Measurements from ENCODE around the gene PSMG2.

PSMG2 gene

DNA sequence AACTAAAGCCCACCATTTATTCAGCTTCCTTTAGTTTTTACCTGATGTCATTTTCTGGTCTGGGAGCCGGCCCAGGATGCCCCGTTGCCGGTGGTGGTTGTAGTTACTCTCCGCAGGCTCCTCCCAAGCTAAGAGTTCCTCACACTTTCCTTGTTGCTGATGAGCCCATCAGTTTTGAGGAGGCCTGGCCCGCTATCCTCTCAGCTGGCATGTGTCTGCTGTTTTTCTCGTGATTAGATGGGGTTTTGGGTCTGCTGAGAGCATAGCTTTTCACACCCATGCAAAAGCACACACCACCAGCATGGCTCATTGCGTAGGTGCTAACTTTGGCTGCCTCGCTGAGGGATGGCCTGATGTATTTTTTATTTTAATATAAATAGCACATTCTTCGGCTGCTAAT is 72.1 kb downstream of the PSMG2 start:
- Histone ChIP-seq H3K79me2 (ENCODE audit: insufficient read depth, low read length) (peaks cover 15% of the 10 kb centered on the region), H2AFZ (ENCODE audit: low read length) (peak overlapping the region; percentile 83), H4K20me1 (ENCODE audit: insufficient read depth, low read length, poor library complexity, severe bottlenecking) (no peaks in the 10 kb centered on the region), H3K9ac (ENCODE audit: low read depth, low read length, poor library complexity, severe bottlenecking) (peak overlapping the region; percentile 73), H3K9me2 (replicated peaks; ENCODE audit: low read depth, low read length) (no peaks in the 10 kb centered on the region), H3K4me2 (ENCODE audit: low read depth, low read length, poor library complexity, severe bottlenecking) (peak overlapping the region; percentile 85), H3F3A (ENCODE audit: low read depth) (no peaks in the 10 kb centered on the region), H3K4me3 (ENCODE audit: low read length, poor library complexity, severe bottlenecking) (peak overlapping the region; percentile 80), H3K4me1 (ENCODE audit: insufficient read depth, low read length, poor library complexity, severe bottlenecking) (peaks cover 14% of the 10 kb centered on the region), H3K36me3 (ENCODE audit: insufficient read depth, low read length) (no peaks in the 10 kb centered on the region), H3K9me3 (ENCODE audit: insufficient read depth, low read depth, low read length) (peaks cover 3% of the 10 kb centered on the region; the same call in 1 of the 2 replicates), H3K27me3 (ENCODE audit: insufficient read depth, low read length, poor library complexity, severe bottlenecking) (no peaks in the 10 kb centered on the region)
- TF ChIP-seq CTCF (conservative IDR thresholded peaks at IDR 0.05; ENCODE audit: low read length), result no peak
- TF ChIP-seq EZH2phosphoT487 (IDR thresholded peaks at IDR 0.05; ENCODE audit: borderline replicate concordance), result no peak

Data from Loucy (cell line).